GM12878 (cell line): ENCODE measurements around the gene C1QTNF3. TPM values are rescaled to one million over a fixed set of nuclear protein-coding genes. Genes with fewer than 3 reads are reported as not detected.

ENCODE experiments used
- ATAC-seq: fragments of 200-7000 bp; cut with Tn5 transposase; 3 replicates; pipeline ENCODE4 v1.9.1; 2020; ENCODE audit warnings: mild to moderate bottlenecking, moderate library complexity
- BruUV-seq: library from RNA; stranded (reverse); fragments of 400-500 nt; replicated peaks from 2 replicates; lab custom pipeline; 2021; lab: Mats Ljungman, UMichigan
- CTCF ChIA-PET: fragments of 300-600 bp; sonication (Branson Sonifier 250); formaldehyde crosslinking; extraction: SDS; loops from one replicate; lab custom pipeline; 2021; ENCODE audit warnings: inconsistent platforms; lab: Yijun Ruan, JAX
- POLR2A ChIA-PET: fragments of 350-600 bp; formaldehyde crosslinking; extraction: SDS; loops from one replicate; lab custom pipeline; 2021; ENCODE audit warnings: inconsistent platforms; lab: Charles Lee
- RAD21 ChIA-PET: fragments of 300-600 bp; sonication (Branson Sonifier 250); formaldehyde crosslinking; loops from one replicate; lab custom pipeline; 2023; ENCODE audit warnings: antibody characterized with exemption; ENCODE audit not compliant: unreplicated experiment; lab: Charles Lee
- SMC1A ChIA-PET: fragments of 300-600 bp; sonication (Branson Sonifier 250); formaldehyde crosslinking; loops from one replicate; lab custom pipeline; 2023; ENCODE audit not compliant: unreplicated experiment, uncharacterized antibody; lab: Charles Lee
- DNase-seq: peaks from one replicate; pipeline ENCODE4 v3.0.0-alpha.2; 2011; ENCODE audit warnings: low read depth, low spot score
- FAIRE-seq: peaks from 3 replicates; lab custom pipeline; 2011; peaks lifted over from hg19 to GRCh38; lab: Jason Lieb, UNC
- H2AFZ ChIP-seq: 2 replicates; pipeline ENCODE4 v1.6.0; 2011; ENCODE audit warnings: low read depth, low read length, control low read depth; ENCODE audit not compliant: control insufficient read depth
- H3K27ac ChIP-seq: 2 replicates; pipeline ENCODE4 v1.5.1; 2011; ENCODE audit warnings: control low read depth; ENCODE audit not compliant: control insufficient read depth, insufficient read depth
- H3K27me3 ChIP-seq, 2 experiments: replicated peaks in 1 of 2; 2 replicates each; pipeline versions ENCODE4 v1.6.0 to v1.6.1; 2011; ENCODE audit warnings: low read length in 1 of 2; ENCODE audit not compliant: control insufficient read depth in 2 of 2, insufficient read depth in 2 of 2
- H3K36me3 ChIP-seq, 2 experiments: 2 replicates each; pipeline ENCODE4 v1.5.1; 2011; ENCODE audit warnings: low read length in 1 of 2; ENCODE audit not compliant: control insufficient read depth in 2 of 2, insufficient read depth in 2 of 2
- H3K4me1 ChIP-seq: 2 replicates; pipeline ENCODE4 v1.6.1; 2011; ENCODE audit warnings: mild to moderate bottlenecking, low read length, moderate library complexity, mixed read lengths; ENCODE audit not compliant: control insufficient read depth, insufficient read depth
- H3K4me2 ChIP-seq: 2 replicates; pipeline ENCODE4 v1.6.0; 2011; ENCODE audit warnings: control low read depth; ENCODE audit not compliant: control insufficient read depth, insufficient read depth
- H3K4me3 ChIP-seq: fragments of 200-600 bp; sonication (generic); 2 replicates; pipeline ENCODE4 v1.5.1; 2016
- H3K79me2 ChIP-seq: 2 replicates; pipeline ENCODE4 v1.6.0; 2011; ENCODE audit warnings: low read length; ENCODE audit not compliant: control insufficient read depth, insufficient read depth
- H3K9ac ChIP-seq: 2 replicates; pipeline ENCODE4 v1.8.0; 2011; ENCODE audit warnings: low read length, control low read depth, mixed read lengths; ENCODE audit not compliant: control insufficient read depth, insufficient read depth
- H3K9me3 ChIP-seq: replicated peaks from 3 replicates; pipeline ENCODE4 v1.5.1; 2011; ENCODE audit warnings: mild to moderate bottlenecking, low read length; ENCODE audit not compliant: control insufficient read depth, insufficient read depth
- H4K20me1 ChIP-seq: 2 replicates; pipeline ENCODE4 v1.6.0; 2011; ENCODE audit not compliant: control insufficient read depth, insufficient read depth
- BCL3 ChIP-seq: IDR thresholded peaks from 2 replicates; pipeline ENCODE4 v1.6.1; 2011; ENCODE audit warnings: borderline replicate concordance, low read depth, mild to moderate bottlenecking, moderate library complexity, low read length; ENCODE audit not compliant: insufficient read depth, poor library complexity, severe bottlenecking
- E4F1 ChIP-seq: fragments of 450-650 bp; IDR thresholded peaks from 2 replicates; pipeline ENCODE4 v1.6.1; 2018; ENCODE audit warnings: borderline replicate concordance, mild to moderate bottlenecking; ENCODE audit not compliant: partially characterized antibody
- MTA2 ChIP-seq: fragments of 450-650 bp; IDR thresholded peaks from 2 replicates; pipeline ENCODE4 v1.6.1; 2016; ENCODE audit warnings: low read depth, mild to moderate bottlenecking, moderate library complexity
- NFIC ChIP-seq: IDR thresholded peaks from 2 replicates; pipeline ENCODE4 v1.6.1; 2012; ENCODE audit warnings: low read depth, mild to moderate bottlenecking, inconsistent platforms, low read length, moderate library complexity
- PBX3 ChIP-seq: IDR thresholded peaks from 2 replicates; pipeline ENCODE4 v1.6.1; 2011; ENCODE audit warnings: mild to moderate bottlenecking, low read depth, low read length, moderate library complexity; ENCODE audit not compliant: insufficient replicate concordance
- RB1 ChIP-seq: fragments of 450-650 bp; formaldehyde crosslinking; IDR thresholded peaks from 2 replicates; pipeline ENCODE4 v1.6.1; 2017; ENCODE audit warnings: mild to moderate bottlenecking, borderline replicate concordance
- SKIL ChIP-seq: fragments of 450-650 bp; IDR thresholded peaks from 2 replicates; pipeline ENCODE4 v1.6.1; 2017; ENCODE audit warnings: mild to moderate bottlenecking, low read depth, inconsistent platforms; ENCODE audit not compliant: poor library complexity, severe bottlenecking
- ZBTB40 ChIP-seq: fragments of 450-650 bp; IDR thresholded peaks from 2 replicates; pipeline ENCODE4 v1.6.1; 2016; ENCODE audit warnings: mild to moderate bottlenecking, moderate library complexity, borderline replicate concordance
- WGBS: methylation state at CpG from one replicate; pipeline ENCODE4 v1.1.6; 2016; ENCODE audit warnings: low lambda C conversion rate; ENCODE audit not compliant: insufficient replicate concordance, insufficient coverage; ENCODE audit errors: missing lambda C conversion rate; 5-methylcytosine and 5-hydroxymethylcytosine counted together
- in situ Hi-C: fragments of 300-500 bp; cut with MboI; formaldehyde crosslinking; loops from 9 replicates; pipeline ENCODE4 v1.14.3; 2018; ENCODE audit warnings: mixed read lengths
- intact Hi-C: fragments of 100-400 bp; cut with micrococcal nuclease; formaldehyde crosslinking; loops from one replicate; pipeline ENCODE4 v1.14.2; 2022; ENCODE audit not compliant: unreplicated experiment
- polyA plus RNA-seq, 11 experiments: library from polyadenylated mRNA; depleted of rRNA in 4 of 11; unstranded in 6 of 11; stranded (reverse) in 5 of 11; fragments of >200 nt; fragmentation: Nextera tagmentation in 4 of 11; fragmentation: Illumina TruSeq in 1 of 11; extraction: Ambion mirVana in 4 of 11; extraction: Trizol in 1 of 11; gene quantifications; 1 replicate in 1 of 11; 2 replicates in 10 of 11; pipeline versions ENCODE4 v1.2.1 to v1.2.3, GENCODE V29; 2011 to 2016; ENCODE audit warnings: inconsistent platforms in 2 of 11, missing spikeins in 2 of 11, low read depth in 1 of 11
- total RNA-seq, 4 experiments: library from RNA; depleted of rRNA in 3 of 4; stranded (reverse); fragments of >200 nt in 3 of 4; fragmentation: Illumina TruSeq in 1 of 4; extraction: Trizol in 1 of 4; gene quantifications; 2 replicates each; pipeline versions ENCODE4 v1.2.1 to v1.2.3, GENCODE V29; 2013 to 2021

Gene C1QTNF3
- total and polyA plus RNA-seq, 10 of the 15 experiments (the other 5 are each of a cell fraction or from before 2014, with no cell fraction given), result 0.39 to 6.3 (median 1.3) TPM

- no peaks in the 10 kb centered on the region for H3K4me1 ChIP-seq
- ATAC-seq (no peak), DNase-seq (no peak), FAIRE-seq (no peak)
- no peaks in the 10 kb centered on the region for H3K27me3 ChIP-seq
- H4K20me1 ChIP-seq, result no peaks in the 10 kb centered on the region
- TF ChIP-seq ZBTB40 (no peak), NFIC (0 out of 2 replicates have a peak, but pooled peaks have one; percentile 25), BCL3 (peak; percentile 79), PBX3 (peak; percentile 42), E4F1 (no peak), RB1 (no peak), MTA2 (no peak), SKIL (no peak)
- BruUV-seq, result no TSS peak
- no peaks in the 10 kb centered on the region; the same call in 2 of the 3 replicates for H3K9me3 ChIP-seq
- ChIA-PET RAD21 (no interaction called here), POLR2A (no interaction called here), SMC1A (interaction anchor here (1.5 kb wide), 1 partner anchor 12 kb away, joined by 4 read pairs; no protein-coding TSS in a partner anchor), CTCF (no interaction called here)
- no peak overlapping the region for H3K9ac ChIP-seq
- intact Hi-C loops (no loop called here), in situ Hi-C loops (no loop called here)
- no peaks in the 10 kb centered on the region for H3K79me2 ChIP-seq
- no peak overlapping the region for H3K4me2 ChIP-seq
- WGBS, result 92% methylated on average over 6 of the region's 6 CpGs
- no peak overlapping the region for H3K27ac ChIP-seq
- no peak overlapping the region for H2AFZ ChIP-seq
- no peak overlapping the region for H3K4me3 ChIP-seq
- peaks cover 0 to 5% of the 10 kb centered on the region in 2 experiments; a peak in 2 of 4 replicates for H3K36me3 ChIP-seq
Measured at GRCh38 chr5:33985447-33985846, 57.6 kb downstream of the C1QTNF3 start.
